Stimulated activated naive CD8-positive, alpha-beta T cell treated with anti-CD3 and anti-CD28 coated beads, Interleukin-15, Interleukin-2, amounts not matched to agents 100 U/mL and 50 U/mL, for 24 hours (primary cell): ENCODE measurements around the gene SRGN.
"Not testable (repeated sequence)": the region's sequence is repeated elsewhere in the genome, so short reads cannot be mapped to it uniquely, and the experiment has no call there.

Source experiments
- ATAC-seq: fragments of 150-1000 bp; cut with Tn5 transposase; one replicate; pipeline ENCODE4 v1.10.0; 2021
- DNase-seq: peaks from one replicate; pipeline ENCODE4 v3.0.0; 2021

The SRGN gene, protein sequence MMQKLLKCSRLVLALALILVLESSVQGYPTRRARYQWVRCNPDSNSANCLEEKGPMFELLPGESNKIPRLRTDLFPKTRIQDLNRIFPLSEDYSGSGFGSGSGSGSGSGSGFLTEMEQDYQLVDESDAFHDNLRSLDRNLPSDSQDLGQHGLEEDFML

DNA sequence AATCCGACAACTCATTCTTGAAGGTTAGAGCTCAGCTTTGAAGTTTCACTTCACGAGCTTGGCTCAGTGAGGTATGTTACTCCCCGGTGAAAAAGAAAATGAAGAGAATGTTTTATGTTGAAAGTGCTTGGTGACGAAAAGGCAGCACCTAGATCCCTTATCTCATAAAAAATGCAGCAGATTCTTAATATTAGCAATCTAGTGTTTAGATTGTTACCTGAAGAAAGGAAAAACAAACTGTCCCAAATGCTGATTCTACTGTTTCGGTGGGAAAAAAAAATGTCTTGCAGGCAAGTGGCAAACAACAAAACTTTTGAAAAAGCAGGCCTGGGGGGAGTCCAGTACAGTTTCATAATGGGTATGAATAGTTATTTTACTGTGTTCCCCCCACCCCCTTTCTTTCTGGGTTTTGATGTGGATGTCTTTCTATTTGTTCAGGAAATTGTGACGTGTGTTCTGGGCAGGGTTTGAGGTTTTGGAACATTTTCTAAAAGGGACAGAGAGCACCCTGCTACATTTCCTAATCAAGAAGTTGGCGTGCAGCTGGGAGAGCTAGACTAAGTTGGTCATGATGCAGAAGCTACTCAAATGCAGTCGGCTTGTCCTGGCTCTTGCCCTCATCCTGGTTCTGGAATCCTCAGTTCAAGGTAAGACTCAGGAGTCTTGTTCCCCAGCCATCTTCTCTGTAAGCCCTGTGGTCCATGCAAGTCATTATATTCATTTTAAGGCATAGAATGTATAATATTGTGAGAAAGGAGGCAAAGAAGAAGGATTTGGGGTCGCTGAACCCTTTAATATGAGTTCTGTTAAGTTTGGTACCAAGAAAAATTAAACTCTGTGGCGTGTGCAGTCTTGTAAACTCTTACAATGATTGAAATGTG lies at the start of gene SRGN:
SRGN (plus strand) TSS at position 514 of the 881 bp plus-strand sequence; CDS start at position 569, 55 bp downstream.
- ATAC-seq (peak; percentile 67), DNase-seq (peak; percentile 77)

DNA sequence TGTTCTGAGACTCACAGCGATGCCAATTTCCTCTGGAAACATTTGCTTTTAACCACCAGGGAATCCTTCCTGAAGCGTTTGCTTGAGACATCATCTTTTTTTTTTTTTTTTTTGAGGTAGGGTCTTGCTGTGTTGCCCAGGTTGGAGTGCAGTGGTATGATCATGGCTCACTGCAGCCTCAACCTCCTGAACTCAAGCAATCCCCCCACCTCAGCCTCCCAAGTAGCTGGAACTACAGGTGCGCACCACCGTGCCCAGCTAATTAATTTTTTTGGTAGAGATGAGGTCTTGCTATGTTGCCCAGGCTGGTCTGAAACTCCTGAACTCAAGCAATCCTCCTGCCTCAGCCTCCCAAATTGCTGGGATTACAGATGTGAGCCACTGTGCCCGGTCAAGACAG lies 47.0 kb upstream of the SRGN start:
- not testable (repeated sequence) for DNase-seq, ATAC-seq

DNA sequence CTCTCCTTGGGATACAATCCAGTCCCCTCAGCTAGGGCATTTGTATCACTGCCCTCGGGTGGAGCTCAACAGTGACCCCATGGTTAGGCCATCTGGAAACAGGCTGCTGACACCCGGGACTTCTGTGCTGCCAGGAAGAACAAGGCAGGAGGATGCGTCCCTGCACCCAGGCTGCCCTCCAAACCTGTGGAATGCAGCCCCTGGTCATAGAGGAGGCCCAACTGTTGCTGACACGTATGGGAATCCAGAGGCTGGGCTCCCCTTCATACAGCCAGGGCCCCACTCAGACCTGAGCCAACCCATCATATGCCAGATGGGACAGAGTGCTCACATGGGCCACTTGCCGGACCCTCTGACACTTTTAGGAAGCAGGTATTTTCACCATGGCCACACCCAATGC lies 45.5 kb upstream of the SRGN start:
- ATAC-seq (no peak), DNase-seq (no peak)

DNA sequence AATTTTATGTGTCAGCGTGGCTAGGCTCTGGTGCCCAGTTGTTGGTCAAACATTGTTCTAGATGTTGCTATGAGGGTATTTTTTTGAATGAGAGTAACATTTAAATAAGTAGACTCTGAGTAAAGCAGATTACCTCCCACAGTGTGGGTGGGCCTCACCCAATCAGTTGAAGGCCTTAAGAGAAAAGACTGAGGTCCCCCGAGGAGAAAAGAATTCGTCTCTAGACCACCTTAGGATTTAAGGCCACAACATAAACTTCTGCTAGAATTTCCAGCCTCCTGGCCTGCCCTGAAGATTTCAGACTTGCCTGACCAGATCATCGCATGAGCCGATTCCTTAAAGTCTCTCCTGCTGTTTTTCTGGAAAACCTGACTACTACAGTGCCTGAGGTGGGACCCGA lies 45.1 kb upstream of the SRGN start:
- no peak for ATAC-seq
- no peak for DNase-seq

DNA sequence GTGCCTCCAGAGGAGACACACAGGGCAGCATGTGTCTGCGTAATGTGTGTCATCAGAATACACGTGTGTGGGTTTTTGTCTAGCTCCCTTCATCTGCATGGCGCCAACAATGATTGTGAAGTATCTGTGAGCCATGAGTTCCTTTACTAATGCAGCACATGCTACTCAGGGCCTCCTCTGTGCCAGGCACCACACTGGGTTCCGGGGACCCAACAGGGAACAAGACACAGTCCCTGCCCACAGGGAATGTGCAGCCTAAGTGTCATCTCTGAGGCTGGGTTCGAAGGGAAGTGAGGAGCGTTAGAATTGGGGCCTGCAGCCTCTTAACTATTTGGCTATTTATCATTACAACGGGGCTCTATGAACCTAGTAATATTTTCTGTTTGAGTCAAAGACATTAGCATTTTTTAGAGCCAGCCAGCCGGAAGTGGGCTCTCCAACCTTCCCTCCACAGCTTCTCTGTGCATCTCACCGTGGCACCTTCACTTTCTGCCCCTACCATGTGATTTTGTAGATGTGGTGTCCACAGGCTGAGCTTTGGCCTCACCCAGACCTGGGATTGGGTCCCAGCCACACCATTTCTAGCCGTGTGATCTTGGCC lies 43.9 kb upstream of the SRGN start:
- DNase-seq (no peak), ATAC-seq (peak; percentile 7)

DNA sequence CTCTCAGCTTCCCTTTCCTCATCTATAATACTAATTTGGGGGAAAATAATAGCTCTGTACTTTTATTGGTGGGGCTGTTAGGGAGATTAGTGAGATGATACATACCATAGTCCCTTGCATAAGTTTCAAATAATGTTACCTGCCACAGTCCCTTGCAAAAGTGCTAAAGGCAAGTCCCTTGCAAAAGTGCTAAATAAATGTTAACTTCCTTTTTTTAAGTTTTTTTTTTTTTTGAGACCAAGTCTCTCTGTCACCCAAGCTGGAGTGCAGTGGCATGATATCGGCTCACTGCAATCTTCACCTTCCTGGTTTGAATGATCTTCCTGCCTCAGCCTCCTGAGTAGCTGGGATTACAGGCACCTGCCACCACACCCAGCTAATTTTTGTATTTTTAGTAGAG lies 43.4 kb upstream of the SRGN start:
- no peak for ATAC-seq
- DNase-seq, result no peak

DNA sequence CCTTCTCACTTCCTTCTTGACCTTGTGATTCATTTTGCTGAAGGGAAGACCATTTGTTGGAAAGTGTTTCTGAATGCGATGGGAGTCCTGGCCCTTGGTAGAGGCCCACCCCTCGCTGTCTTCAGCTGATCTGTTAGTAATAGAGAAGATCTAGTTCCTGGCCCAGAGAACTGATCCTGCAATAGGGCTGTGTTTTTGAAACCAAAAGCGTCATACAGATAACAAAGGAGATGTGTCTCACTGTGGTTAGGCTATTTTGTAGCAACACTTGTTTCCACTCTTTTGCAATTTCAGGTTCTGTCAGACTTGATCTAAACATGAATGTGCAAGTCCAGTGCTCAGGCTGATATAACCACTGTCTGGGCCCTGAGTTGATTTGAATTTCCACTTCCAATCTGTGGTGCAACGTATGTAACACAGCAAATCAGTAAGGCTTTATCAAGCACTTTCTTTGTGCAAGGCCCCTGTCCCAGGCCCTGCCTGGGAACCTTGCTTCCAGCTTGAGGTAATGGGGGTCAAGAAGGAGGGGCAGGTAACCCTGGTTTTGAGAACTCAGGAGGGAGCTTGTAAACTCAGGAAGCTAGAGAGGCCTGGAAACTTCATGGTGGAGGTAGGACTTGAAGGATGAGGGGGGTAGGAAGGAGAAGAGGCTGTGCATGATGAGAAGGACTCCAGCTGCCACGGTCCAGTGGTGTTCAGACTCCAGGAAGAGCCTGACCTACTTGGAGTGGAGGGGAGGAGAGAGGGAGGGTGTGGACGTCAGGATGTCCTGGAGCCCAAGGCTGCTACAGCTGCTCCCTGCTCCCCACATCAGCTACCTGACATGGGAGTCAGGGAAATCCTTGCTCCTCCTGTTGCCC lies 42.2 kb upstream of the SRGN start:
- ATAC-seq, result peak; percentile 84
- DNase-seq, result no peak

DNA sequence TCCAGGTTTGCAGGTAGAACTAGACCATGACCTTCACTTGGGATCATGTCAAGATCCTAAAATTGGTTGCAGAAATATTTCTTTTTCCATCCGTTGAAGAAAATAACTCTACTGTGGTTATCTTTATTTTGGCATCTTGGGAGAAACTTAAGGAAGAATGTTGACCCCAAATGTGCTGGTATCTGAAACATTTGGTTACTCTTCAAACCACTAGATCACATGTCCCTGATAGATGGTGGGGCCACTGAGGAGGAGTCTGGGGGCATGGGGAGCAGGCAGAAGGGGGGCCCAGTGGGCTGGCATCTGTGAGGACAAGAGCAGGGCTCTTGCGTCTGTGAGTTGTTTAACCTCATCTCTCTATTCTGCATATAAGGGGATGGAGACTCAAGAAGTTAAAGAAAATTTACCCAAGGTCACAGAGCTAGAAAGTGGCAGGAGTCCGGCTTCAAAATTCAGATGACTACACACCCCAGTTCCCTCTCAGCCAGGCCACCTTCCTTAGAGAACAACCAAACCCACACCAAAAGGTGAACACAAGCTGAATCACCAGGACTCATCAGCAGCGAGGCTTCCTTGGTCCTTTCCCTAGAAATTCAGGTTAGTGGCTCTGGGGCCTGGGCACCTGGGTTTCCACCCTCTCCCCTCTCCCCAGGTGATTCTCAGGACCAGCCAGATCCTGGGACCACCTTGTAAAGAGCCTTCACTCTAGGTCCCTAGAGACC lies 40.6 kb upstream of the SRGN start:
- no peak for ATAC-seq

DNA sequence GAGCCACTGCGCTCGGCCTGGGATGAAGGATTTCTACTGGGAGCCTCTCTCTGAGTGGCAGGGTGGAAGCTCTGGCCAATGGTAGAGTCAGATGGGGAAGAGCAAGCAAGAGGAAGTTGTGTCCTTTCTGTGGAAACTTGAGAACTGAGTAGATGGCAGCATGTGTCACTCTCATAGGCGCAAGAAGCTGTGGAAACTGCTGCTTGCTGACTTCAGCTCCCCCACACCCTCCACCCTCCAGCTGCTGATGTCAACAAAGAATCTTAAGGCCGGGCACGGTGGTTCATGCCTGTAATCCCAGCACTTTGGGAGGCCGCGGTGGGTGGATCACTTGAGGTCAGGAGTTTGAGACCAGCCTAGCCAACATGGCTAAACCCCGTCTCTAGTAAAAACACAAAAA lies 39.8 kb upstream of the SRGN start:
- DNase-seq (peak; percentile 55), ATAC-seq (peak; percentile 69)

More for the DNA sequence above, 40.6 kb upstream of the SRGN start:
- no peak for DNase-seq

DNA sequence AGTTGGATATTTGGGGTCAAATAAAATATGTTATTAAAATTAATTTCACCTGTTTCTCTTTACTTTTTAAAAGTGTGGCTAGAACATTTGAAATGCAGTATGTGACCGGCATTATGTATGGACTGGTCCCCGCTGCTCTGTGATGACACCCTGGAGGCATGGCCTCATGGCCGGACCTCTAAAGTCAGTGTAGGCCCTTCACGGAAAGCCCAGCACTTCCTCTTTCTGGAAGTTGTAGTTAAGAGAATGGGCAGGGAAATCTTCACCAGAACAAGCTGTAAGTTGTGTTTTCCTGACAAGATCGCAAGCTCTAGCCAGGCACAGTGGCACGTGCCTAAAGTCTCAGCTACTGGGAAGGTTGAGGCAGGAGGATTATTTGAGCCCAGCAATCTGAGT lies 38.3 kb upstream of the SRGN start:
- no peak for DNase-seq
- ATAC-seq, result no peak

DNA sequence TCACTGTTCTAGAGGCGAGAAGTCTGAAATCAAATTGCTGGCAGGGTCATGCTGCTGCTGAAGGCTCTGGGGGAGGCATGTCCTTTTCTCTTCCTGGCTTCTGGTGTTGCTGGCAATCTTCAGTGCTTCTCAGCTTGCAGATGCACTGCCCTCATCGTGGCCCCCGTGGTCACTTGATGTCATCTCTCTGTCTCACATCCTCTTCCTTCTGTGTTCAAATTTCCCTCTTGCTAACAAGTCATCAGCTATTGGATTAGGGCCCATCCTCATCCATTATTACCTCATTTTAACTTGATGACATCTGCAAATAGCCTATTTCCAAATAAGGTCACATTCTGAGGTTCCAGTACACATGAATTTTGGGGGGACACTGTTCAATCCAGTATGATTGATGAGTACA lies 36.6 kb upstream of the SRGN start:
- DNase-seq, result peak; percentile 48
- ATAC-seq, result peak; percentile 37

DNA sequence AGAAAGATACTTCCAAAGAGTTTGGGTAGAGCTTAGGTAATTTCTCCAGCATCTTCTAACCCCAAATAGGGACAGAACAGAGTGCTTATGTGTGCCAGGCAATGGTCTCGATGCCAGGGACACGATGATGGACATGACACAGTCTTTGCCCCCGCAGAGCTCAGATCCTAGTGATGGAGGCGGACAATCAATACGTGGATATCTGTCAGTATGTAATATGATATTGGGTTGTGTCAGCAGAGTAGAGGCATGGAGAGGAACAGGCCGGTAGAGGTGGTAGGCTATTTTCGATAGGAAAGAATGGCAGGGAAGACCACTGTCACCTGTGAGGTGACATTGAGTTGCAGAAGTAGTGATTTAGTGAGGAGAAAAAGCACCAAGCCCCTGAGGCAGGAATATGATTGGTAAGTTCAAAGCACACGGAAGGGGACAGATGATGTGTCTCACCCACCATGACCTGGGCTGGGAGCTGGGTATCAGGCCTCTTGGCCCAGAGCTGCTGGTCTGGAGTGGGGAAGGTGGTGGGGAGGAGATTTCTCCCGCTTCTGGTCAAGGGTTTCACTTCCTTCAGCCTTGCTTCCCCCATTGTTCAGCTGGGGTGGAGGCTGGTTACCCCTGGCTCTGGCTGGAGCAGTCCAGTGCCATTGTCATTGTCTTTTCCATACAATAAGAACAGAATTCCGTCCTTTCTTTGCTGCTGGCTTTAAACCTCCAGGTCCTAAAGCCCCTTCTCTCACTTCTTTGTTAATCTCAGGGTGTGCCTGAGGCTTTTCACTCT lies 36.0 kb upstream of the SRGN start:
- no peak for ATAC-seq

DNA sequence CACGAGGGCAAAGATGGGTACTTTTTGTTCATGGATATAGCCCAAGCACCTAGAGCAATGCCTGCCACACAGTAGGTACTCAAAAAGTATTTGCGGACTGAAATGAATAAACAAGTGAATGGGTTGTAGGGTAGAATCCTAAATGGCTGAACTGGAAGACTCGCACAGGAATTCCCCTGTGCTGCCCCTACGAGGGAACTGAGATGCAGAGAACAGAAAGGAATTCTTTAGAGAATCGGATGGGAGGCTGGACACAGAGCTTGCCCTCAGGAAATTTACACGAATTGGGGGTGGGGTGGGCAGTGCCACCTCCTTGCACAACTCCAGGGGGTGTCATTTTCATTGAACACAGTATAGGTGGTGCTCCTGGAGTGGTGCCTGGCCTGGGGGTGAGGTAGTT lies 35.2 kb upstream of the SRGN start:
- ATAC-seq (no peak), DNase-seq (no peak)

More for the DNA sequence above, 36.0 kb upstream of the SRGN start:
- no peak for DNase-seq

DNA sequence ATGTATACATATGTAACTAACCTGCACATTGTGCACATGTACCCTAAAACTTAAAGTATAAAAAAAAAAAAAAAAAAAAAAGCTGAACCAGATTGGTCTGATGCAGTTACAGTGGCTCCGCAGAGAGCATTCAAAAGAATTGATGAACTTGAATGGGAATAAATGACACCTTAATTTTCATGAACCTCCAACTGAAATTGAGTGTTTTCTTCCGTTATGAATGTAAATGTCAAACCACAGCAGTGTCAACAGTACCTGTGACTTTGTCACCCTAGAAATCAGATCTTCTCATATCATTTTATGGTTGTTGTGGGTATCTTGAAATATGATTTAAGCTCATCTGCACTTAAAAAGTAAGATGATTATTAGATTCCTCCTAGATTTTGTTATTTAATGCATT lies 32.7 kb upstream of the SRGN start:
- ATAC-seq, result peak; percentile 67
- no peak for DNase-seq

DNA sequence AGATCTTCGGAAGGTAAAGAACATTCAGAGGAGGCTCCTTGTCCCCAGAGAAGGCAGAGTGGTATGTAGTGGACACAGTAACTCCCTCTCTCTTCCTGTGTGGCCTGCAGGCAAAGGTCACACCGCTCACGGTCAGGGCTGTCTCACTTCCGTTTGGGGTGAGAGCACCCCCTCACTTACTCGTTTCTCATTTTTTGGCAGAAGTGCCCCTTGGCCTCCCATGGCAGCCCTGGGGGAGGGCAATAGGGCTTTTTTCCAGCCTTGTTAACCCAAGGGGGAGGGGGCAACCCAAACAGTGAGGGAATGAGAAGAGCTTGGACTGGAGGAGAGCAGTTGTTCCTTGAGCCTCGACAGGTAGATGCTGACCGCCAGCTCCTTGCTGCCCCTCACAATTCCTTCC lies 31.8 kb upstream of the SRGN start:
- peak; percentile 42 for DNase-seq
- peak; percentile 8 for ATAC-seq

DNA sequence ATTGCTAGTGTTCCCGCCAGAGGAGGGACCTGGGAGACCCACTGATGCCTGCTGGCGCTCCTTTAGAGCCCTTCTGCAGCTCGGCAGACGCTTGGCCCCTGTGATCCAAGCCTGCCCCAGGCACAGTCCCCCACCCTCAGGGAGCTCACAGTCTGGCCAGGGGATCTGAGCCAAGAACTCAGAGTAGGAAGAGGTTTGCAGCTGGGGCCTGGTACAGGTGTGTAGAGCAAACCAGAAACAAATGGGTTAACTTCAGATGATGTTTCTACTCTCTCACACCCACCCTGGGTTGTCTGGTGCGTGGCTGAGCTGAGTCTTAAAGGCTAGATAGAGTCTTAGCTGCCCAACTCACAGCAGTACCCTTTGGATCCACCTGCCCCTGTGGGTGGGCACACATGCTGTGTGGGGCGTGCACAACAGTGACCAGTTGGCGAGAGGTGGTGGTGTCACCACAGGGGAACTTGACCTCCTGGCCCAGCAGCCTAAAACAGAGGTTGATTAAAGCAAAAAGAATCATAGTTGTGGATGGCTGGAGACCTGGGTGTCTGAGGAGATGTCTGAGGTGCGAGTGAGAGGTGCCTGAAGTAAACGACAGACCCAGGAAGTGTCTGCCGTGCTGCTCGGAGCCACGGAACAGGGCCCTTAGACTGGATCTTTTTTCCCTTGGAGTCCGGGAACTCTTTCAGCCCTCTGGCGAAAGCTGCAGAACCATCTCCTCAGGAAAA lies 31.2 kb upstream of the SRGN start:
- ATAC-seq (no peak), DNase-seq (no peak)

DNA sequence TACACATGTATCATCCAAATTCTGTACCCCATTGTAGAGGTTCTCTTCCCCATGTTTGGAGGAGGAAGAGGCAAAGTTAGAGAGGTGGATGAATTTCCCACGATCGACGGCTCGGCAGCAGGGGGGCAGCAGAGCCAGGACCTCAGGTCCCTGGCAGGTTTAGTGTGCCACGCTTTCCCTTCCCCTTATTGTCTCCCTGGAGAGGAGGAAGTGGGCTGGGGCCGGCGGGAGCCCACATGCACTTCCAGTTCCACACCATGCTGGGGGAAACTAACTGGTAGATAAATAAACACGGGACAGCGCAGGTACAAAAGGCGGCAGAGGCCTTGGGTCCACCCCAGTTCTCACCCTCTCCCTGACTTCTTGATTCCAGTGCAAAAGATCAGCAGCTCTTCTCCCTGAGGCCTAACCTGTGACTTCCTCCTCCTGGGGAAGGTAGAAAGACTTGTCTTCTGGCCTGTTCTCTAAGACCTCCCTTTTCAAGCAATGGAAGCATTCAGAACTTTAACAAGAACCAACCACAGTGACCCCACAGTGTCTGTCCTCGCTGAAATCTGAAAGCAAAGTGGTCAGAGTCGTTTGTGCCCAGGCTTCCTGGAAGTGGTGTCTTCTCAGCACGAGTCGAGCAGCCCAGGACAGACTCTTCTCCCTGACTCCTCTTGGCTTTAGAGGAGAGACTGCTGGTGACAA lies 30.5 kb upstream of the SRGN start:
- no peak for ATAC-seq
- no peak for DNase-seq

DNA sequence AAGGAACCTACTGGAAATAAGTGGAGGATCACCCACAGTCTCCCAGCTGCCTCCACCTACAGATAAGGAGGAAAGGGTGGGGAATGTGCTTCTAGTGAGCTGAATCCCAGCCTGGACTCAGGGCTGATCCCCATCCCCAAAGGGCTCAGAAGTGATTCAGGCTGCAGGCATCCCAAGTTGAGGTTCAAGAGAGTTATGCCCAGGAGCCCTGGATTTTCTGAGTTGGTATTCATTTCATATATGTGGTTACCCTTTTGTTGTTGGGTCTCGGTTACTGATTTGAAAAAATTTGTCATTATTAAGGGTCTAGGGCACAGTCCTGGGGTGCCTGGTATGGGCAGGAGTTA lies 30.0 kb upstream of the SRGN start:
- DNase-seq (no peak), ATAC-seq (no peak)

DNA sequence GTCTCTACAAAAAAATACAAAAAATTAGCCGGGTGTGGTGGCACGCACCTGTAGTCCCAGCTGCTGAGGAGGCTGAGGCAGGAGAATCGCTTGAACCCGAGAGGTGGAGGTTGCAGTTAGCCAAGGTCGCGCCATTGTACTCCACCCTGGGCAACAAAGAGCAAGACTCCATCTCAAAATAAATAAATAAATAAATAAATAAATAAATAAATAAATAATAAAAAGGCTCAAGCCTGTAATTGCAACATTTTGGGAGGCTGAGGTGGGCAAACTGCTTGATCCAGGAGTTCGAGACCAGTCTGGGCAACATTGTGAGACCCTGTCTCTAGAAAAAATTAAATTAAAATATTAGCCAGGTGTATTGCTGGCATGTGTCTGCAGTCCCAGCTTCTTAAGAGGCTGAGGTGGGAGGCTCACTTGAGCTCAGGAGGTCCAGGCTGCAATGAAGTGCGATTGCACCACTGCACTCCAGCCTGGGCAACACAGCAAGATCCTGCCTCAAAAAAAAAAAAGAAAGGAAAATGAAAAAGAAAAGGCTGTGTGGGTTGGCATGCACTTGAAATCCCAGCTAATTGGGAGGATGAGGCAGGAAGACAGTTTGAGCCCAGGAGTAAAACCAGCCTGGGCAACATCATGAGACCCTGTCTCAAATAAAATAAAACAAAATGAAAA lies 27.6 kb upstream of the SRGN start:
- ATAC-seq (no peak), DNase-seq (no peak)
